HG03558 (cell line): ENCODE measurements around the gene C17orf58.
"Not testable (repeated sequence)": the region's sequence is repeated elsewhere in the genome, so short reads cannot be mapped to it uniquely, and the experiment has no call there.

Experiments used
- ATAC-seq: cut with Tn5 transposase; IDR thresholded peaks from one replicate; pipeline ENCODE4 v1.9.1; 2021; ENCODE audit warnings: moderate number of reproducible peaks; ENCODE audit not compliant: unreplicated experiment; ENCODE audit errors: extremely low read depth

C17orf58 gene

GRCh38 chr17:68006797-68007196 lies 10.5 kb upstream of the C17orf58 start:
- no peak for ATAC-seq

GRCh38 chr17:68004201-68004600 lies 7.9 kb upstream of the C17orf58 start:
- ATAC-seq, result no peak

DNA sequence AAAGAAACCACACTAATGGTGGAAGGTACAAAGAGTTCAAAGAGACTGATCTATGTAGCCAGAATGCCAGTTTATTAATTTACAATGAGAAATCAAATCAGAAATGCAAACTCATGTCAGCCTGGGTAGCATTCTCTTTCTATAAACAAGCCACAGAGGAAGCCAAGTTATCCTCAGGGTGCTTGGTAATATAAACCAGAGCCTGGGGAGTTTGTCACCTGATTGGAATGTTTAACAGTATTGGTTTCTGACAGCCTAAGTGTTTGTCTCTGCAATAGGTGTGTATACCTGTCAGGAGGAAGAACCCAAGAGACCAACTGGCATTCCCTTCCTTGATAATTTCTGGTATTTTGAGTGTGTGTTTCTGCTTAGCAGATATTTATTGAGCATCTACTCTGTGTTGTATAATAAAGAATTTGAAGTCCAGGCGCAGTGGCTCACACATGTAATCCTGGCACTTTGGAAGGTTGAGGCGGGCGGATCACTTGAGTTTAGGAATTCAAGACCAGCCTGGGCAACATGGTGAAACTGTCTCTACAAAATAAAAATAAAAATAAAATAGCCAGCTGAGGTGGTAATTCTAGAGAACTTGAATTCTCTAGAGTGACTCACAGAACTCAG lies 3.1 kb upstream of the C17orf58 start:
- ATAC-seq, result no peak

GRCh38 chr17:67998466-67998865 lies 2.2 kb upstream of the C17orf58 start:
- ATAC-seq, result no peak

GRCh38 chr17:67995570-67996263 lies 552 bp downstream of the C17orf58 start:
- ATAC-seq, result no peak

- ATAC-seq, result no peak
Measured at GRCh38 chr17:67994817-67995569, 1.3 kb downstream of the C17orf58 start.

DNA sequence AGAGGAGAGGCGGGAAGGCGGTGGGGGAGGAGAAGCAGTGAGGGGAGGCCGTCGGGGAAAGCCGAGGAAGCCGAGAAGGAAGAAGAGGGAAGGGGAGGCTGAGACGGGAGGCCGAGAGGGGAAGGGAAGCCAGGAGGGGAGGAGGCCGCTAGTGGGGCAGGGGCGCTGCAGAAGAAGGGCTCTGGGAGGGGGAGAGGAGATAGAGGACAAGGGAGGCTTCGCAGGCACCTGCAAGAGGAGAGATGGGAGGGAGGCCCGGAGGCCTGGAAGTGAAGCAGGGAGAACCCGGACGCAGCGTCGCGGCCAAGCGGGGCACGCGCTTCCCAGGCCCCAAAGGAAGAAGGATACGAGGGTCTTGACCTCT lies 2.3 kb downstream of the C17orf58 start:
- no peak for ATAC-seq

DNA sequence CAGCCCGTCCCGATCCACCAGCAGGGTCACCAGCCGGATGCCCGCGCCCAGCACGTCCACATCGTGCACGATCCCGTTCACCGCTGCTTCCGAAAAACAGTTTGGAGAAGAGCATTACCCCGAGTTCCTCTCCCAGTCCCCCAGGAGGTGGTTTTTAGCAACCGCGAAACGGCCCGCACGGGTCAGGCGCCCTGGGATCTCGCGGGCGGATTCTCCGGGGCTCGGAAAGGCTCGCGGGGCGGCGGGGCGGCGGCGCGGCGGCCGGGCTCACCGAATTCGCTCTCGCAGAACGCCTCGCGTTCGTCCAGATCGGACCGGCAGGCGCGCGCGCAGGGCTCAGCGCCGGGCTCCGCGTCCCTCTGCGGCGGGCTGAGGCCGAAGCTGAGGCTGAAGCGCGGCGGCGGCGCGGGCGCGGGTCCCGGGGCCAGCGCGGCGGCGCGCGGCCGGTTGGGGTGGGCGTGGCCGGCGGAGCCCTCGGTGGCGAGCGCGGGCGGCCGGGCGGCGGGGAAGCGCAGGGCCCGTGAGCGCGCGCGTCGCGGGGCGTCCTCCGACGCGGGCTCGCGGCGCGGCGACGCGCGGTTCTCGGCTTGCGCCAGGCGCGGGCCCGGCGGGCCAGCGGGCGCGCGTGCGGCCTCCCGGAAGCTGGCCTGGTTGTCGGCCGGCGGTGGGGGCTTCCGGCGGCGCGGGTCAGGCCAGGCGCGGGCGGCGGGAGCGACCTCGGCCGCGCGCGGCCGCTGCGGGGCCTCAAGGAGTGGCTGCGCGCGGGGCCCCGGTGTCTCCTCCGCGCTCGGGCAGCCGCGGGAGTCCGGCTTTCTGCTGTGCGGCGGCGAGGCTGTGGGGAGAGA lies 2.9 kb downstream of the C17orf58 start:
- ATAC-seq, result peak; percentile 69

DNA sequence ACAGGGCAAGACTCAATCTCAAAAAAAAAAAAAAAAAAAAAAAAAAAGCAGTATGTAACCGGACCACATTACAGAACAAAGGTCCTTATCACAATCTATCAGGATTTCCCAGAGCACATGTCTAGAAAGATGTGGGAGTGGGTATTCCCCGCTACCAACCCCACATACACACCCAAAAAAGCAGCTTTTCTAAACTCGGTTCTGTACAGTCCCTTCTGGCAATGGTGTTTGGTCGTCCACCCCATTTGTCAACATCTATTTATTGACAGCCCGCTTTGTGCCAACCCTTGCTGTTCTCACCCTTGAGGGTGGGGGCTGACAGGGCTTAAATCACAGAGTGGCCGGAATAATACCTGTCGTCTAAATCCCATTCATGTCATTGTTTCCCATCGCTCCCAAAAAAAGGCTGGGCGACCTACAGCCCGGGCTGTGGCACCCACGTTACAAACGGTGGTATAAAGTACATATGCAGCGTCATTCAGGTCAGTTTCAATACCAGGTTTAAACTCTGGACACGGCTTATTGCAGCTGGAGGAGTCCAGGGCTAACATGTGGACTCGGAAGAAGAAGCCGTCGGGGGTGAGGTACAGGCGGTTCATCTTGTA lies 3.6 kb downstream of the C17orf58 start:
- no peak for ATAC-seq

GRCh38 chr17:67990909-67991308 lies 5.4 kb downstream of the C17orf58 start:
- ATAC-seq, result no peak

DNA sequence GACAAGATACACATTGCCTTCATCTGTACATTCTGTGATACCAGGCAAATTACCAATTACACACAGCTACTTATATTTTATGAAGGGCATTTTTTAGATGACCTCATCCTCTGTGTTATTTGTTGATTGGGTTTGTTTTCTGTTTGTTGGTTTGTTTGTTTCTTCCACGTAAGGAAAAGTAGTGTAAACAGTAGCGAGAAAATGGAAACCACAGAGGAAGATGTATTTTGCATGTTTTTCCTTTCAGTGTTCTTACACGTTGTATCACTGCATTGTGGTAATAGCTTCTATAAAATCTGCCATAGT lies 12.9 kb downstream of the C17orf58 start:
- ATAC-seq, result no peak

GRCh38 chr17:67982686-67983382 lies 13.4 kb downstream of the C17orf58 start:
- no peak for ATAC-seq

DNA sequence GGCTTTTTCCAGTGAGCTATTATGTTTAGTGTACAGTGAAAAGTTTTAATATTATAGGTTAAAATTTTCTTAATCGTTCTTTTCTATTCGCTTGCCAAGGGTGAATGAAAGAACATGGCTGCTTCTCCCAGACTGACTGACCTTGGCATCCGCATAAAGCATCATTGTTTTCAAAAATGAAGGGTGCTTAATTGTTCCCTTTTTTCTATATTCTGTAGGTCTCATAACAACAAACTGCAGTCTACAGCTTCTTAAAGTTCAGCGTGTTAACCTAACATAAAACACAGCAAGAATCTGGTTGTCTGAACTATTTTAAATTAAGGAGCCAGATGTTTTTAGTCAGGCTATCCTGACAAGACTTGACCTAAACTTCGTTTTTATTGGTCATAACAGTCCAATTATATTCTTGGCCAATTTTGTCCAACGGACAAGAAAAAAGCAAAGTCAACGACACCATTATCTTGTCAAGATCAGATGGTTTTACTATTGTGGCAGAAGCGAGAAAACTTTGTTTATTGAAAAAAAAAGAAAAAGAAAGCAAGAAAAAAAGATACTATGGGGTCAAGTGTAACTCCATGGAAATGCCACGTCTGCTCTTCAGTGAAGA lies 14.1 kb downstream of the C17orf58 start:
- ATAC-seq, result no peak

GRCh38 chr17:67980883-67981282 lies 15.4 kb downstream of the C17orf58 start:
- not testable (repeated sequence) for ATAC-seq

GRCh38 chr17:67980456-67980855 lies 15.8 kb downstream of the C17orf58 start:
- no peak for ATAC-seq

GRCh38 chr17:67976306-67976705 lies 20.0 kb downstream of the C17orf58 start:
- not testable (repeated sequence) for ATAC-seq

GRCh38 chr17:67974598-67975066 lies 21.6 kb downstream of the C17orf58 start:
- no peak for ATAC-seq

- ATAC-seq, result no peak
Measured at GRCh38 chr17:67974185-67974584, 22.1 kb downstream of the C17orf58 start.

- no peak for ATAC-seq
Measured at GRCh38 chr17:67970783-67971182, 25.5 kb downstream of the C17orf58 start.
